22Rv1 (cell line): ENCODE measurements around the gene MATCAP1.

Experiments
- H3K27ac ChIP-seq: fragments of 450-650 bp; 2 replicates; pipeline ENCODE4 v1.5.1; 2017
- ZFX ChIP-seq: fragments of 450-650 bp; IDR thresholded peaks from 2 replicates; pipeline ENCODE4 v1.6.1; 2017; ENCODE audit warnings: antibody characterized with exemption, borderline replicate concordance
- TF ChIP-seq, protein P1 (sequence below): fragments of 450-650 bp; IDR thresholded peaks from 2 replicates; pipeline ENCODE4 v1.5.1; 2017; ENCODE audit warnings: mild to moderate bottlenecking

MATCAP1 gene

DNA sequence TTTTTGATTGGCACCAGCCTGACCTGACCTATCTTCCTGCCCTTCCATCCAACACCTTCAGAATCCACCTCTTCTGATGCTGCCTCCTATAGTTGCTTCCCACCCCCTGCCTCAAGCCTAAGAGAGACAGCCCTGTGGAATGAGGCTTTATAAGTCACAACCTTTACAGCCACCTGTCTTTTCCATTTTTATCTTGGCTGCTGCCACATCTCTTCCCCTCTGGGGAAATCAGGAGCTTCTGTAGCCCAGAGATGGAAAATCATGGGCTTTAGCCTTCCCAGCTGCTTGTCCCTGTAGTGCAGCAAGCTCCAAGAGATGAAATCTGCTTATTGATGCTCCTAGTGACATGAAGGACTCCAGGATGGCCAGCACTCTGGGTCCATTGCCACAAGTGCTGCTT is 55.3 kb downstream of the MATCAP1 start:
- no peak overlapping the region for H3K27ac ChIP-seq
- TF ChIP-seq ZFX, result no peak
- TF ChIP-seq, protein P1, sequence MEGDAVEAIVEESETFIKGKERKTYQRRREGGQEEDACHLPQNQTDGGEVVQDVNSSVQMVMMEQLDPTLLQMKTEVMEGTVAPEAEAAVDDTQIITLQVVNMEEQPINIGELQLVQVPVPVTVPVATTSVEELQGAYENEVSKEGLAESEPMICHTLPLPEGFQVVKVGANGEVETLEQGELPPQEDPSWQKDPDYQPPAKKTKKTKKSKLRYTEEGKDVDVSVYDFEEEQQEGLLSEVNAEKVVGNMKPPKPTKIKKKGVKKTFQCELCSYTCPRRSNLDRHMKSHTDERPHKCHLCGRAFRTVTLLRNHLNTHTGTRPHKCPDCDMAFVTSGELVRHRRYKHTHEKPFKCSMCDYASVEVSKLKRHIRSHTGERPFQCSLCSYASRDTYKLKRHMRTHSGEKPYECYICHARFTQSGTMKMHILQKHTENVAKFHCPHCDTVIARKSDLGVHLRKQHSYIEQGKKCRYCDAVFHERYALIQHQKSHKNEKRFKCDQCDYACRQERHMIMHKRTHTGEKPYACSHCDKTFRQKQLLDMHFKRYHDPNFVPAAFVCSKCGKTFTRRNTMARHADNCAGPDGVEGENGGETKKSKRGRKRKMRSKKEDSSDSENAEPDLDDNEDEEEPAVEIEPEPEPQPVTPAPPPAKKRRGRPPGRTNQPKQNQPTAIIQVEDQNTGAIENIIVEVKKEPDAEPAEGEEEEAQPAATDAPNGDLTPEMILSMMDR, result no peak
